ENCODE results near the gene HEXD. TPM values are rescaled to one million over a fixed set of nuclear protein-coding genes. Genes with fewer than 3 reads are reported as not detected.
"Not testable (repeated sequence)": the region's sequence is repeated elsewhere in the genome, so short reads cannot be mapped to it uniquely, and the experiment has no call there.

HEXD gene
- polyA plus RNA-seq, 3 donors = 39.6 to 49.9 (median 41.9) TPM

DNA sequence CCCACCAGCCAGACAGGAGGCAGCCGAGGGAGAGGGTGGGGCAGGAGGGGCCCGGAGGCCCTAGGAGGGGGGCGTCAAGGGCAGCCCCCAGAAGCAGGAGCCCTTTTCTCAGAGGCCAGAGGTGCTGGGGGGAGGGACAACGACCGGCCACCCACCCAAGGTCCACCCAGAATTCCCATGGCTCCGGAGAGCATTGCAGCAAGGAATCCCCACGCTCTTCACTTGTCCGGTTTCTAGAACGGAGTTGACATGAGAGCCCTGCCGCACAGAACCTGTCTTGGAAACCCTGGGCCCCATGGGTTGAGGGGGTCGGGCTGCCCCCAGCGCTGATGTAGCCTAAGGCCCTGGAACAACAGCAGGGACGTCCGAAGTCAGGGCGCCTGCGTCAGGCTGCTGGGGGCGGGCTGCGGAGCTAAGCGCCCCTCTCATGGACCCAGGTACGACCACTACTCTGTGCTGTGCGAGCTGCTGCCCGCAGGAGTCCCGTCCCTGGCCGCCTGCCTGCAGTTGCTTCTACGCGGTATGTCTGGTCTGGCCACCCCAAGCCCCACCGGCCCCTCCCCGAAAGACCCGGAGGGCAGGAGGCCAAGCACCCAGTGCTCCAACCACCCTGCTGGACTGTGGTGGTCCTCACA lies 21.2 kb downstream of the HEXD start:
- DNase-seq = no peak

DNA sequence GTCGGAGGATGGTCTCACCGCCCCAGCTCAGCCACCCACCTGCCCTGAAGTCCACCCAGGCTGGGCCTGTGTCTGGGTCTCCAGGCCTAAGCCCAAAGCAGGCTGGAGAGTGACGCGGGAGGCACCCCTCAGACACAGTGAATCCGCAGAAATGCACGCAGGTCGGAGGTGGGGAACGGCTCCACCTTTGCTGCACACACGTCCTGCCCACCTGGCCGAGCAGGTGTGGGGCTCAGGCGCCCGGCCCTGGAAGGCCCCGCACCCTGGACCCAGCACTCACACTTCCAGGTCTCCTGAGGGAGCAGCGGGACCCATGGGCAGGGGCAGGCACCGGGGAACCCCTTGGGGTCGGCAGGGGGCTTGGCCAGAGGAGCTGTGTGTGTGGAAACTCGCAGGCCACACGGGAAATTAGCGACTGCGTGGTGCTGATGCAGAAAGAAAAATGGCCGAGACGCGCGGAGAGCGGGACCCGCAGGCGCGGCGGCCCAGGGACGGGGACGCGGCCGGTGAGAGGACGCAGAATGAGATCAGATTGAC lies 21.8 kb downstream of the HEXD start:
- DNase-seq = no peak

DNA sequence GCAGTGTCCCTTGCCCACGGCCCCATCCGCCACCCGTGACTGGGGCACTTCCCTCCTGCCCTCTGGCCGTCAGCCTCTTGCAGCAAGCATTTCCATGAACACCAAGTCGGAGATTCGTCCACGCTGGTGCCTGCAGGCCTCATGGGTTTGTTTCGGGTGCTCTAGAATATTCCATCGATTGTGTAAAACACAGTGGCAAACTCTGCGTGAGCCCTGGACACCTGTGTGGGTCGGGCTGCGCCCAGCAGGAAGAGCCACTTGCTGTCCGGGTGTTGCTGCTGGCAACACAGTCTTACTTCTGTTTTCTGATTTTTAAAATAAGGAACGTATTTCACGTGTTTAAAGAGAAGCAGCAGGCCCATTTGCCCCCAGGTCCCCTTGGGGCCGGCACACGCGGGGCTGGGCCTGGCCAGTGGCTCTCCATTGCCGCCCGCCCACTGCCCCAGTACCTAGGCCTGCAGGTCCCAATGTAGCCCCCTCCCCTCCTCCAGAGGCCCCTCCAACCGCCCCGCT lies 22.4 kb downstream of the HEXD start:
- no peak for DNase-seq

DNA sequence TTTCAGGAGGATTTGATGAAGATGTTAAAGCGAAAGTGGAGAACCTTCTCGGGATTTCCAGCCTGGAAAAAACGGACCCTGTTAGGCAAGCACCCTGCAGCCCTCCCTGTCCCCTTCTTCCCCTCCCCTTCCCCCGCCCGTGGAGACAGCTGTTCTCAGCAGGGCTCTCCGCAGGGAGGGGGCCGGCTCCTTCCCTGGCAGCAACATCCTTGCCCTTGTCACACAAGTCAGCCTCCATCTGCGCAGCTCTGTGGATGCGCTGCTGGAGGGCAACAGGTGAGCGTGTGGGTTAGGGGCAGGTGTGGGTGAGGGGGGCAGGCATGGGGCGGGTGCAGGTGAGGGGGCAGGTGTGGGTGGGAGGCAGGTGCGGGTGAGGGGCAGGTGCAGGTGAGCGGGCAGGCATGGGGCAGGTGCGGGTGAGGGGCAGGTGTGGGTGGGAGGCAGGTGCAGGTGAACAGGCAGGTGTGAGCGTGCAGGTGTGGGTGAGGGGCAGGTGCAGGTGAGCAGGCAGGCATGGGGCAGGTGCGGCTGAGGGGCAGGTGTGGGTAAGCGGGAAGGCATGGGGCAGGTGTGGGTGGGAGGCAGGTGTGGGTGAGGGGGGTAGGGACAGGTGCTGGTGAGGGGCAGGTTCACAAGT lies 23.0 kb downstream of the HEXD start:
- DNase-seq = no peak

DNA sequence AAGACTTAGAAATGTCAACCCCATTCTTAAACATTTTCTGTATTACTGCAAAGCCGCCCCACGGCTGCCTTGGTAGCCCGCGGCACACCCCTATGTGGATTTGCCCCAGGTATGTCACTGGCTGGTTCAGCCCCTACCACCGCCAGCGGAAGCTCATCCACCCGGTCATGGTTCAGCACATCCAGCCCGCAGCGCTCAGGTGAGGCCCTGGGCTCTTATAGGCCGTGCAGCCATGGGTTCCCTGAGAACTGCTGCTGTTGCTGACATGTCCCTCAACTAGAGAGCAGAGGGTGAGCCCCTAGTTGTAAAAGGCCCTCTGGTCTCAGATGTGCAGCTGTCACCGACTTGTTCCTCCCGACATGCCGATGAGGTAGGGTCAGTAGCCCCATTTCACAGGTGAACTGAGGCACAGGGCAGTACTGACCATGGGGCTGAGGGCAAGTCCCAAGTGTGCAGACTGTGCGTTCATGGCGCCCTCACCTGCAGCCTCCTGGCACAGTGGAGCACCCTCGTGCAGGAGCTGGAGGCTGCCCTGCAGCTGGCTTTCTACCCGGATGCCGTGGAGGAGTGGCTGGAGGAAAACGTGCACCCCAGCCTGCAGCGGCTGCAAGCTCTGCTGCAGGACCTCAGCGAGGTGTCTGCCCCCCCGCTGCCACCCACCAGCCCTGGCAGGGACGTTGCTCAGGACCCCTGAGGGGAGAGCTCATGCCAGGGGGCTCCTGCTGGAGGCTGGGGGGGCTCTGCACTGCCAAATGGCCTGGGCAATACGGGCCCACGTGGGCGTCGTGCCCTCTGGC lies 23.7 kb downstream of the HEXD start:
- no peak for DNase-seq

DNA sequence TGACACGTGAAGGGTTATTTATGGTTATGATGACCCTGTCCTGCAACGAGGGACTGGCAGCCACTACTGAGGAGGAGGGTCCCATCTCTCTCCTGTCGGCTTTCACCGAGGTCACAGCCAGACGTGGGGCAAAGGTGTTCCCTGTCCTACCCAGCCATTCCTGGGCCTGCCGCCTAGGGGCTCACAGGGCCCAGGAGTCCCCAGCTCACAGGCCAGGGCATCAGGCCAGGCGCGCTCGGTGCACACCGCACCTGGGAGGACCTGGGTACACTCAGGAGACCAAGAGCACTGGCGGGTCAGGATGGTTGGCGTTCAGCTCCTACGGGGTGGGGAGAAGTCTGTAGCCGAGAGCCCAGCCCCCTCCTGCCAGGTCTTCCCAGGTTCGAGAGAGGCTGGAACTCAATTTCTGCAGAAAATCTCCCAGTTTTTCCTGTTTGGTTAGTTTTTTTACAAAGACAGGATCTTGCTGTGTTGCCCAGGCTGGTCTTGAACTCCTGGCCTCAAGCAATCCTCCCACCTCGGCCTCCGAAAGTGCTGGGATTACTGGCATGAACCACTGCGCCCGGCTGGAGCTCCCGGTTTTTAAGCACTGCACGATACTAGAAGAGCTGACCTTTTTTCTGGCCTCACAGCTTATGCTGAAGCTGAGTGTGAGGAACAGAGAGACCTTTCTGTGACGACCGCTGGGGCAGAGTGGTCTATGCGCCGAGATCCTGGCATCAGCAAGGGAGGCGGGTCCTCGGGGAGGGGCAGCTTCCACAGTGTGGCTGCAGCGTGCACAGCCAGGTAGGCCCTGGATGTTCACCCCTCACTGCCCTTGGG lies 24.7 kb downstream of the HEXD start:
- DNase-seq = no peak

DNA sequence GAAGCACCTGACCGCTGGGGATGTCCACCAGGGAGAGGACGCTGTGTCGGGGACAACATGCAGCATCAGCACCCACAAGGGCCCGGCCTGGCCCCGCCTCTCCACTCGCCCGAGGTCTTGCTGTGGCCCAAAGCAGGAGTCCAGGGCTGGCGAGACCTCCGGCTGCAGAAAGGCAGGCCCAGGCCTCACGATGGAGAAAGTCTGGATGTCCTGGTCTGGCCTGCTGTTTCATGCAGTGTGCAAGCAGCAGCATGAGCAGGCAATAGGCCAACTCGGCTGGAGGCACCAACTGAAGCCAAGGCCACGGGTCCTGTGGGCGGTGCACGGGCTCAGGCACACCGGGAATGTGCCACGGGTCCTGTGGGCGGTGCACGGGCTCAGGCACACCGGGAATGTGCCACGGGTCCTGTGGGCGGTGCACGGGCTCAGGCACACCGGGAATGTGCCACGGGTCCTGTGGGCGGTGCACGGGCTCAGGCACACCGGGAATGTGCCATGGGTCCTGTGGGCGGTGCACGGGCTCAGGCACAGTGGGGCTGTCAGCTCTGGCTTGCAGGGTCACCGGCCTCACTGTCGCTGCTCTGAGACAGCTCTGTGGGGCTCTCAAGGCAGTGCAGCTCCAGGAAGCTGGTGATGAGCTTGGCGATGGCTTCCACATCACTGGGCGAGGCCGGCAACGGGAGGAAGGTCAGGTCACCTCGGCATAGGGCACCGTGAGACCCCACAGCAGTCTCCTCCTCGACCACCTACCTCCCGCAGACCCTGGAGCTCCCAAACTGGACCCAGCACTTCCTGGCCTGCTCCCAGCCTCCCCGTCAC lies 25.5 kb downstream of the HEXD start:
- DNase-seq = no peak

DNA sequence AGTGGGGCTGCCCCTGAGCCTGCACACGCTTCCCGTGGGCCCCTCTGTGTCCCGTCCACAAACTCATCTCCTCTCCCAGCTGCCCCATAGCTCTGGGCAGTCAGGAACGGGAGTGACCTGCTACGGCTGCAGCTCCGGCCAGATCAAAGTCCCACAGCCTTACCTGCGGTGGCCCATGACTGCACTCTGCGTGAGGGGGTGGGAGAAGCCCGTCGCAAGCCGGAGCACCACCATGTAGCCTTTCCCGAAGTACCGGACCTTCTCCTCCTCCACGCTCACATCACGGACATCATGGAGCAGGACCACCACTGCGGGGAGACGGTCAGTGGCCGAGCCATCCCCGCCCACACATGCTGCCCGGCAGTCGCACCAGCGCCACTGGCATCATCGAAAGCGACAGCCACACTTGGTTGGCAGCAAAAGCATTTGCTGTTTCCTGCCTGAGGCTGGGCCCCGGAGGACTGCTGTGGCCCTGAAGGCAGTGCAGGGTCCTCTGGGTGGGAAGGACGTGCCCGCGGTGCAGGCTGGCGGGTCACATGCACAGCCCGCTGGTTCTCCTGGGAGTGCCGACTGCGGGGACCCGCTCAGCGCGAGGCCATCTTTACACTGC lies 26.2 kb downstream of the HEXD start:
- no peak for DNase-seq

DNA sequence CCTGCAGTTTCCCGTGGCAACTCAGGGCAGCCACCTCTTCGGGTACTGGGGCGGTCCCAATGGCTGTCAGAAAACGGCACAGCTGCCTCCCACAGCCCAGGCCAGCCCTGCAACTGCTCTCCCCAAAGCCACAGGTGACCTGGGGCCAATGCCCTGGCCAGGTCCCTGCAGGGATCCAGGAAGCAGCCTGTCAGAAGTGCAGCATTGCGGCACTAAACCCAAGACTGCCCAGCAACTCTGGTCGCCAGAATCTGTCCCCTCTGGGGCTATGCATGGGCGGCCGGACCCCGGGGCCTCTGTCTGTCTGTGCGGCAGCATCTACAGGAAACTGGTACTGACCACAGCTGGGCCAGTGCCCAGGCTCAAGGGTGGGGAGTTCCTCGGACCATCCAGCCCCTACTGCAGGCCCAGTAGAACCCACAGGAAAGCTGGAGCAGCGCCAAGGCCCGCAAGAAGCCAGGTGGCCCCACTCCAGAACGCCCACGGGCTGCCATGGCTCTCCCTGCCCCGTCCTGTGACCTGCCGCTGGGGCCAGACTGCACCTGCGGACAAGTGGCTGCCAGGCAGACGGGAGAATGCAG lies 26.9 kb downstream of the HEXD start:
- DNase-seq = no peak

DNA sequence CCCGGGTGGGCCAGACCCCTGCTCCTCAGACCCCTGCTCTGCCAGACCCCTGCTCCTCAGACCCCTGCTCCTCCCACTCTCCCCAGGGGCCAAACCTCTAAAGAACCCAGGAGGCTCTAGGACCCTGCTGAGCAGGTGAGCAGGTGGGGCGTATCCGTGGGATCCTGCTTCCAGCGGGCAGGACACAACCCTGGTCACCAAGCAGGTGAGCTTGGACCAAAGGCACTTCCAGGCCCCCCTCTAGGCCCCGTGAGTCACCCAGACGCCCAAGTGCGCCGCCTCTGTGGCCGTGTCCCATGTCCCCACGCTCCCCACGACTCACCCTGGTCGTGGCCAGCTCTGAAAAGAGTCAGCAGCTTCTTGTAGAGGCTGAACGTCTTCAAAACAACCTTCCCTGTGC lies 27.4 kb downstream of the HEXD start:
- DNase-seq = no peak

DNA sequence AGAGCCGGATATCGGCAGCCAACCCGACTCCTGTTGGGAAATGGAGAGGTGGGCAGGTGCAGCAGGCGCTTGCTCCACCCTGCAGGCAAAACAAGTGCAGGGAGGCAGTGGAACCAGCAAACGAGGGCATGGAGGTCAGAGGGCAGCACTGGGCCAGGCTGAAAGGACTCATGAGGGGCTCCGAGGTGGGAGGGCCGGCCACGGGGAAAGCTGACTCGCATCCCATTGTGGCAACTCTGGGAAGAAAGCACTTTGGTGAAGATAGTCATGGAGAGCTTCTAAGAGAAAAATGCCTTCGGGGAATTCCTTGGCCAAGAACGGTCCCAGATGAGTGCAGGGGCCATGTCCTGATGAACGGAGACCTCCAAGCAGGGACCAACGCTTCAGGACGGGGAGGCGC lies 28.0 kb downstream of the HEXD start:
- DNase-seq = no peak

DNA sequence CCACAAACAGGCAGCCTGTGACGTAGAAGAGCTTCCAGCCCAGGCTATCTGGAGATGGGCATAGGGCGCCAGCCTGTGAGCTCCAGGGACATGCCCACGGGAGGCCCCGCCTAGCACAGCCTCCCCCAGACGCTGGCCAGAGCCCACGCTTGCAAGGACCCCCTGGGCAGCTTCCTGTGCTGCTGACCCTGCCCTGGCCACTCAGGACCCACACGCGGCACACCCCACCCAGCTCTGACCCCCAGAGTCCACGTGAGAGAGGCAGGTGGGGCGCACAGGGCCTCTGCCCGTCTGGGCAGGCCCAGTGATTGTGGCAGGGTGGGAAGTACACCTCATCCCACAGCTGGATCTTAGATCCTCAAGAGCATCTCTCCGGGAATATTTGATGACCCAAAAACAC lies 28.5 kb downstream of the HEXD start:
- DNase-seq = no peak

DNA sequence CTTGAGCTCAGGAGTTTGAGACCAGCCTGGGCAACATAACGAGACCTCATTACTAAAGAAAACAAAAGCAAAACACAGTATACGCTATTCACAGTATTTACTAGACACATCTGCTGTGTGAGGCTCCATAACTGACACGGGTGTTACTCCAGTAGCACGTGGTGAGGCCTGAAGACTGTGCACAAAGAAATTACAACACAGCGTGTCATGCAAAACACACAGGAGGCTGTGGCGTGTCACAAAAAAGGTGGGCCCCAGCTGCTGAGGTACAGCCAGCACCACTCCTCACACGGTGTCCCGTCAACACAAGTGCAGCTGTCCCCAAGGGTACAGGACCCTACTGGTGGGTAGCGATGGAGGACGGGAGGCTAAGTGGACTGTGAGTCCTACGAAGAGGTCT lies 29.7 kb downstream of the HEXD start:
- DNase-seq = no peak

DNA sequence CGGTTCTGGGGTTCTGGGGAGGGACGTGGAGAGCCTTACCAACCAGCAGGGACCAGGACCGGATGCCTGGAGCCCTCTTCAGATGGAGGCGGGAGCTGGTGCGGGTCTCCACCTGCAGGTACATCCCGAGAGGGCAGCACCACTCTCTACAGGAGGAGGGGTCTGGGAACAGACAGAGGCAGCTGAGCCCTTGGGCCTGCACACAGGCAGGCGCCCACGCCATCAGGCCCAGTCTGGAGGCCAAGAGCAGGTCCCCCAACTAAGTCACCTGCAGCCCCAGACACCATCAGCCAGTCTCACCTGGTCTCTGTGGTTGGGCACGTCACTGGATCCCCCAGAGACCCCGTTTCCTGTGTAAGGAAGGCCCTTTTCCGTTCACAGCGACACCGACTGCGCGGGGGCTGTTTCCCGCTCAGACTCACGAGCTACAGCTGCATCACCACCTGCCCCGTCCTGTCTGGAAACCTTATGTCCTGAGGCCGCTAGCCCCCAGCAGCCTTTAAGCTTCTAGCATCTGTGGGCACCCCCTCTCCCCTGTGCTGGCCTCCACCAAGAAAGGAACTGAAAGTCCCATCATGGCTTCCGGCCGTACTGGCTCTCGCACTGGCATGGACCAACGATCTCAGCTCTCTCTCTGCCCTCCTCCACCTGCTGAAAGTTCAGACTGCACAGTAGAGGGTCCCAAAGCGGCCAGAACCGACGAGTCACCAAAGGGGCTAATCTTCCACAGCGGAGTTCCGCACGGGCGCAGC lies 31.2 kb downstream of the HEXD start:
- no peak for DNase-seq

DNA sequence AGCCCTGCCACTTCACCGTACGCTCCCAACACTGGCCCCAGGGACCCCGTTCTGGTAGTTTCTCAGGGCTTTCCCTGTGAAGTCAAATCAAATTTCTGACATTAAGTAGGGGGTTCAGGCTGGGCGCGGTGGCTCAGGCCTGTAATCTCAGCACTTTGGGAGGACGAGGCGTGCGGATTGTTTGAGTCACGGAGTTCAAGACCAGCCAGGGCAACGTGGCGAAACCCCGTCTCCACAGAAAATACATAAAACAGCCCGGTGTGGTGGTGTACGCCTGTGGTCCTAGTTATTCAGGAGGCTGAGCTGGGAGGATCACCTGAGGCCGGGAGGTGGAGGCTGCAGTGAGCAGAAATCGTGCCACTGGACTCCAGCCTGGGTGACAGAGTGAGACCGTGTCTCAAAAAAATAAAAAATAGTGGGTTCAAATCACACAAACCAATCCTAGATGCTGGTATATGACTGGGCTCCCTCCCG lies 31.8 kb downstream of the HEXD start:
- DNase-seq = no peak

DNA sequence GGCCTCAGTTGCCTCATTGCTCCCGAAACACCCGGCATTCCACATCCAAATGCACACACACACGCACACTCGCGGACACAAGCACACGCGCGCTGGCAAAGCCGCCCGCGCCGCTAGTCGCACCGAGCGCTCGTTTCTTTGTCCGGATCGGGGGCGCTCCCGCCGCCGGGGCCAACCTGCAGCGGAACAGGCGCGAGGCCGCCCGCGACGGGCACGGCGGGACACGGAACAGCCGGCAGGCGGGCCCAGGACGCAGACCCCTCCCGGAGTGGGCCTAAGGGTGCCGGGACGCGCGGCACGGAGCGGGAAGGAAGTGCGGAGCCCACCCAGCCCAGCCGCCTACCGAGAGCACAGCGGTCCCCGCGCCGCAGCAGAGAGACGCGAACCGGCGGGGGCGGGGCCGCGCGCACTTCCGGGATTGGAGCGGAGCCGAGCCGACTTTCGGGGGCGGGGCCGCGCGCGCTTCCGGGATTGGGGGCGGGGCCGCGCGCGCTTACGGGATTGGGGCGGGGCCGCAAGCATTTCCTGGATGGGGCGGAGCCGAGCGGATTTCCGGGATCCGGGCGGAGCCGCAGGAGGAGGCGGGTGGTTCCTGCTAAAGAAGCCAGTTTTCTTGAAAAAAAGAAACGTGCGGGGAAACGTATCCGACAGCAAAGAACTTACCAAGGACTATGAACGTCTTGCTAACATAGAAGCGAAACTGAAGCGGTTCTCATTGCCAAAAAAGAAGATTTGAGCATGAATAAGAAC lies 32.4 kb downstream of the HEXD start, which contains the start of gene CYBC1:
Gene CYBC1, minus strand, starts transcription at position 396 of the 750 bp plus-strand sequence. CDS start 1,498 bp downstream, outside the sequence.
- DNase-seq = peak; percentile 93

DNA sequence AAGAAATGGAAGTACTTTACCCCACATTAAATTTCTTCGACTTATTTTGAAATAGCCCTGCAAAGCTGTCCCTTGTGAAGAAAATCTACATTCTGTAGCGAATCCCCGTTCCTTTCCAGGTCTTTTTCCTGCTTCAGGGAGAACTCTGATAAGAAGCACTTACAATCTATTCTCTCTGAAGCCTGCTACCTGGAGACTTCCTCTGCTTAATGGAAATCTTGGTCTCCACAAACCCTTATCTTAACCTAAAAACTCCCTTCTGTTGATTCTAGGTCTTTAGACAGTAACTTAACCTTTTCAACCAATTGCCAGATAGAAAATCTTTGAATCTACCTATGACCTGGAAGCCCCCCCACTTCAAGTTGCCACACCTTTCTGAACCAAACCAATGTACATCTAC lies 34.0 kb downstream of the HEXD start:
- no peak for DNase-seq

DNA sequence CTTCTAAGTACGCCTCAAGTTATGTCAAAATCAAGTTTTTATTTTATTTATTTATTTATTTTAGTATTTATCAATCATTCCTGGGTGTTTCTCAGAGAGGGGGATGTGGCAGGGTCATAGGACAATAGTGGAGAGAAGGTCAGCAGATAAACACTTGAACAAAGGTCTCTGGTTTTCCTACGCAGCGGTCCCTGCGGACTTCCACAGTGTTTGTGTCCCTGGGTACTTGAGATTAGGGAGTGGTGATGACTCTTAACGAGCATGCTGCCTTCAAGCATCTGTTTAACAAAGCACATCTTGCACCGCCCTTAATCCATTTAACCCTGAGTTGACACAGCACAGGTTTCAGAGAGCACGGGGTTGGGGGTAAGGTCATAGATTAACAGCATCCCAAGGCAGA lies 35.0 kb downstream of the HEXD start:
- not testable (repeated sequence) for DNase-seq

Measured in renal pelvis (tissue), 4 donors.